ENCODE results near the gene PNMT. TPM values are rescaled to one million over a fixed set of nuclear protein-coding genes. Genes with fewer than 3 reads are reported as not detected.
"Not testable (repeated sequence)": the region's sequence is repeated elsewhere in the genome, so short reads cannot be mapped to it uniquely, and the experiment has no call there.

PNMT gene
- total RNA-seq, 1 donor from 2014 or later, result not detected

- Histone ChIP-seq H3K27me3 (ENCODE audit: control insufficient read depth, insufficient read depth, low read length) (no peaks in the 10 kb centered on the region), H3K36me3 (ENCODE audit: control insufficient read depth, insufficient read depth, low read length) (peaks cover 39% of the 10 kb centered on the region), H3K4me3 (ENCODE audit: low read depth, low read length) (no peak overlapping the region)
- TF ChIP-seq CTCF (IDR thresholded peaks at IDR 0.05; ENCODE audit: insufficient read depth, low read length, severe bottlenecking), result no peak
- DNase-seq (ENCODE audit: low read depth) (no peak), FAIRE-seq (no peak)
These were observed 41.2 kb downstream of the PNMT start for GRCh38 chr17:39709319-39709997.

GRCh38 chr17:39709998-39710964 lies 42.0 kb downstream of the PNMT start:
- Histone ChIP-seq H3K27me3 (ENCODE audit: control insufficient read depth, insufficient read depth, low read length) (no peaks in the 10 kb centered on the region), H3K4me3 (ENCODE audit: low read depth, low read length) (no peak overlapping the region), H3K36me3 (ENCODE audit: control insufficient read depth, insufficient read depth, low read length) (peaks cover 39% of the 10 kb centered on the region)
- FAIRE-seq (peak; percentile 47), DNase-seq (ENCODE audit: low read depth) (no peak)
- TF ChIP-seq CTCF (IDR thresholded peaks at IDR 0.05; ENCODE audit: insufficient read depth, low read length, severe bottlenecking), result no peak

GRCh38 chr17:39711071-39711470 lies 42.8 kb downstream of the PNMT start:
- H3K4me3 ChIP-seq (ENCODE audit: low read depth, low read length); H3K27me3 ChIP-seq (ENCODE audit: control insufficient read depth, insufficient read depth, low read length); DNase-seq (ENCODE audit: low read depth); FAIRE-seq: not testable (repeated sequence)
- H3K36me3 ChIP-seq (ENCODE audit: control insufficient read depth, insufficient read depth, low read length), result peaks cover 43% of the 10 kb centered on the region

- H3K36me3 ChIP-seq (ENCODE audit: control insufficient read depth, insufficient read depth, low read length), result peaks cover 44% of the 10 kb centered on the region
- no peak for TF ChIP-seq CTCF (IDR thresholded peaks at IDR 0.05; ENCODE audit: insufficient read depth, low read length, severe bottlenecking)
- no peak overlapping the region for H3K4me3 ChIP-seq (ENCODE audit: low read depth, low read length)
- DNase-seq (ENCODE audit: low read depth) (no peak), FAIRE-seq (peak; percentile 66)
- no peaks in the 10 kb centered on the region for H3K27me3 ChIP-seq (ENCODE audit: control insufficient read depth, insufficient read depth, low read length)
These were observed 43.6 kb downstream of the PNMT start for GRCh38 chr17:39711851-39712250.

GRCh38 chr17:39714234-39714633 lies 46.0 kb downstream of the PNMT start:
- Histone ChIP-seq H3K27me3 (ENCODE audit: control insufficient read depth, insufficient read depth, low read length) (no peaks in the 10 kb centered on the region), H3K4me3 (ENCODE audit: low read depth, low read length) (no peak overlapping the region), H3K36me3 (ENCODE audit: control insufficient read depth, insufficient read depth, low read length) (peaks cover 32% of the 10 kb centered on the region)
- FAIRE-seq, result no peak
- no peak for TF ChIP-seq CTCF (IDR thresholded peaks at IDR 0.05; ENCODE audit: insufficient read depth, low read length, severe bottlenecking)
- DNase-seq (ENCODE audit: low read depth), result no peak

- TF ChIP-seq CTCF (IDR thresholded peaks at IDR 0.05; ENCODE audit: insufficient read depth, low read length, severe bottlenecking), result no peak
- peaks cover 32% of the 10 kb centered on the region for H3K36me3 ChIP-seq (ENCODE audit: control insufficient read depth, insufficient read depth, low read length)
These were observed 47.3 kb downstream of the PNMT start for GRCh38 chr17:39715375-39716072.

More at GRCh38 chr17:39715375-39716072, 47.3 kb downstream of the PNMT start:
- H3K4me3 ChIP-seq (ENCODE audit: low read depth, low read length), result no peak overlapping the region
- DNase-seq (ENCODE audit: low read depth), result no peak
- FAIRE-seq, result peak; percentile 70
- no peaks in the 10 kb centered on the region for H3K27me3 ChIP-seq (ENCODE audit: control insufficient read depth, insufficient read depth, low read length)
